Thyroid gland (tissue), 4 donors: ENCODE measurements around the gene WNT5B.

Source experiments
- CTCF ChIP-seq, 6 experiments: fragments of 200-600 bp in 3 of 6; fragments of 450-650 bp in 3 of 6; sonication (generic) in 3 of 6; IDR thresholded peaks; one replicate each; pipeline ENCODE4 v1.5.1; 2016 to 2019; ENCODE audit warnings: antibody characterized with exemption in 6 of 6, mild to moderate bottlenecking in 2 of 6, inconsistent platforms in 1 of 6, moderate library complexity in 1 of 6
- POLR2A ChIP-seq, 2 donors: fragments of 450-650 bp; IDR thresholded peaks; one replicate each; pipeline ENCODE4 v1.6.1; 2017; ENCODE audit warnings: antibody characterized with exemption in 2 of 2, mild to moderate bottlenecking in 2 of 2, moderate library complexity in 1 of 2

- no peak for TF ChIP-seq CTCF (IDR thresholded peaks at IDR 0.05)
- TF ChIP-seq POLR2A (IDR thresholded peaks at IDR 0.05), result no peak
Observed at GRCh38 chr12:1593174-1594005, 35.6 kb upstream of the WNT5B start.
